GM19328 (cell line): ENCODE measurements around the gene CLDN1.
"Not testable (repeated sequence)": the region's sequence is repeated elsewhere in the genome, so short reads cannot be mapped to it uniquely, and the experiment has no call there.

Experiments
- ATAC-seq: cut with Tn5 transposase; IDR thresholded peaks from one replicate; pipeline ENCODE4 v1.9.1; 2021; ENCODE audit warnings: mild to moderate bottlenecking, moderate library complexity; ENCODE audit not compliant: unreplicated experiment

CLDN1 gene

DNA sequence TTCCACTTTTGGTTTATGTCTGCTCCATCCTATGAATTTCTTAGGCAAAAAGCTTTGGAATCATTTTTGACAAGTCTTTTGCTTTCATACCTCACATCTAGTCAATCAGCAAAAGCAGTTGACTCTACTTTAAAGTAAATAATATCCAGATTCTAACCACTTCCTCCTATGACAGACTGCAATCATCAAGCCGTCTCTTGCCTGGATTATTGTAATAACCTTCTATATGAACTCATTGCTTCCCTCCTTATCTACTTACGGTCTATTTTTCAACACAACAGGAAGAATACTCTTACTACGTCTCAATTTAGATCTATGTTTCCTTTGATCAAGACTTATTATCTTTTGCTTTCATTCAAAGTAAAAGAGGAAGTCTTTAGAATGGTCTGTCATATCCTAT is 20.7 kb downstream of the CLDN1 start:
- no peak for ATAC-seq

- ATAC-seq = no peak
These were observed 22.3 kb downstream of the CLDN1 start for GRCh38 chr3:190299969-190300368.

GRCh38 chr3:190294030-190294429 is 28.2 kb downstream of the CLDN1 start:
- ATAC-seq = no peak

- no peak for ATAC-seq
These were observed 28.6 kb downstream of the CLDN1 start for GRCh38 chr3:190293621-190294020.

- no peak for ATAC-seq
These were observed 30.2 kb downstream of the CLDN1 start for GRCh38 chr3:190291994-190292584.

DNA sequence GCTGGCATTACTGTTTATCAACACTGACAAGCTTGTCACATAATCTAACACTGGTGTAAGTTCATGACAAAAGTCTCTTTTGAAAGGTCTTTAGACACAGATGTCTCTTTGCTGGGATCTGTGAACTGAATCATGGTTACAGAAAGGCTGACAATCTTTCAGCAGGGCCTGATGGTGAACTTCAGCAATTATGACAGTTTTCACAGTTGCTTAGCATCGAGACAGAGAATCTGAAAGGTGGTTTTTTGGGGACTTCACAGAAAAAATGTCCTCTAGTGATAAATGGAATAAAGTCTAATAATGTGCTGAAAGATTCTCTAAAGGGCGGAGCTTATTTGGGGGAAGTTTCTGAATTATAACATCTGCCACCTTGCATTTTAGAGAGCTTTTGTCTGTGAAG is 32.3 kb downstream of the CLDN1 start:
- no peak for ATAC-seq

GRCh38 chr3:190288836-190289235 is 33.4 kb downstream of the CLDN1 start:
- no peak for ATAC-seq

GRCh38 chr3:190286014-190286413 is 36.2 kb downstream of the CLDN1 start:
- no peak for ATAC-seq

- no peak for ATAC-seq
These were observed 40.8 kb downstream of the CLDN1 start for GRCh38 chr3:190281308-190282051.

DNA sequence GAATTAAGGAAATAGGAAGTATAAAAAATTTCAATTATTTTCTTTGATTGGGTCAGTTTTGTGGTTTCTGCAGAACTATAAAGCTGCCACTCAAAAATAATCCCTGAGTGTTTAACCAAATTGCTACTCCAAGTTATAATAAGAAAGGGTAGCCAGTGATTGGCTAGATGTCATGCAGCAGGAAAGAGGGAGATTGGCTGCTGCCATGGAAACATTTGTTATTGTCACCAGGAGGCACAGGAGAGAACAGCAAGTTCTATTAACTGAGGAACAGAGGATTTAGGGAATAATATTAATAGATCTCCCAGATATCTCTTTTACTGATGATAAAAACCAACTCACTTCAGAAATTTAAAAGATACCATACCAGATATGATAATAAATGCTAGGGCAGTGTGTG is 42.6 kb downstream of the CLDN1 start:
- no peak for ATAC-seq

DNA sequence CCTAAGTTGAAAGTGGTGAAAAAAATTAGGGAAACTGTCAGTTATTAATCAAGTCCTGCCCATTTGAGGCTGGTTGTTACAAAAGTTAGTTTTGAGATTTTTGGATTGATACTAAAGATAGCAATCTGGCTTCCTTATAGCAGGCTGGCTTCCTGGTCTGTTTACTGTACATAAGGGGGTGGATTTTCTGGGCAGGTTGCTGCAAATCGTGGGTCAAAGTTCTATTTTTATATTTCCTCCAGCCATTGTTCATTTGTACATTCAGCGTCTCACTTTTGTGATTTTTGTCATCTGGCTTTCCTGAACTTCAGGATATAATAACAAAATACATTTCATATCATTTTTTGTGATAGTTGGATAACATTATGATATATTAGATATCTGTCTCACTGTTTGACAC is 49.5 kb downstream of the CLDN1 start:
- ATAC-seq = no peak

DNA sequence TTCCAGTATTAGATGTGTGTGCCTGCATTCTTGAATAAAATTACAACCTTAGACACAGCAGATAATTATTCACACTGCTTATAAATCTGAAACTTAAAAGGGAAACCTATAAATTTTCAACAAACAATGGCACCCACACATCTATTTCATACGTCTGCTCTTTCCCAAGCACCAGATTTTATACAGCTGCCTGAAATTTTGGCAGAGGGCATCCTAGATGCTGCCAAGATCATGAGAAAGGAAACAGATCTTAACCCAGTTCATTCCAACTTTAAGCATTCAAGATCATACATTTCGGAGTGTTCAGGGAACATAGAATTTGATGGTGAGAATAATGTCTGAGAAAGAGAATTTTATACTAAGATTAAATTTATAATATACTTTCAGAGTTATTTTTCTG is 53.1 kb downstream of the CLDN1 start:
- ATAC-seq = no peak

- not testable (repeated sequence) for ATAC-seq
These were observed 54.8 kb downstream of the CLDN1 start for GRCh38 chr3:190267464-190267863.

- ATAC-seq = no peak
These were observed 55.3 kb downstream of the CLDN1 start for GRCh38 chr3:190266913-190267290.

DNA sequence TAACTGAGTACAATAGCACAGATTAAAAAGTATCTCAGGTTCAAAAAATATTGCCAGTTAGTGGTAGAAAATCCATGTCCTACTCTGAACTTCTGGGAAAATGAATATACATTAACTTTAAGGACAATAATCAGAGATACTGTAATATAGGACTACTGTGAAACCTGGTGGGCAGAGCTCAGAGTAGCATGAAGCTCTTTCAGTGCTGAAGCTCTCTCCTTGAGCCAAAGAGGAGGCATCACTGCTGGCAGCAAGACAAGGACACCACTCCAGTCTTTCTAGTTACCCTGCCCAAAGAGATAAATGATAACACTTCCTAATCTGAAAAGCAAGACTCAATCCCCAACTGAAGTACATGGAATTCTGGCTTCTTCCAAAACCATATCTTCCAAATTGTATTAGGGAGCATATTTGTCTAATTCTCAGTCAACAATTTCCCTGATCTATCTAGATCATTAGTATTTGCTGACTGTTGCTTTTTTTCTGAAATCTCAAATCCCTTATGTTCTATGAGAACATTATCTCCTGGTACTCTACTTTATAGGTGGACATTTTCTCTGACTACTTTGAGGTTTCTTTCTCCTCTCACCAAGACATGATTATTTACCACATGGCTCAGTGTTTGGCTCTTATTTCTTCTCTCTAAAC is 55.9 kb downstream of the CLDN1 start:
- ATAC-seq = no peak

GRCh38 chr3:190265796-190266195 is 56.5 kb downstream of the CLDN1 start:
- ATAC-seq = no peak

GRCh38 chr3:190265126-190265525 is 57.1 kb downstream of the CLDN1 start:
- no peak for ATAC-seq

DNA sequence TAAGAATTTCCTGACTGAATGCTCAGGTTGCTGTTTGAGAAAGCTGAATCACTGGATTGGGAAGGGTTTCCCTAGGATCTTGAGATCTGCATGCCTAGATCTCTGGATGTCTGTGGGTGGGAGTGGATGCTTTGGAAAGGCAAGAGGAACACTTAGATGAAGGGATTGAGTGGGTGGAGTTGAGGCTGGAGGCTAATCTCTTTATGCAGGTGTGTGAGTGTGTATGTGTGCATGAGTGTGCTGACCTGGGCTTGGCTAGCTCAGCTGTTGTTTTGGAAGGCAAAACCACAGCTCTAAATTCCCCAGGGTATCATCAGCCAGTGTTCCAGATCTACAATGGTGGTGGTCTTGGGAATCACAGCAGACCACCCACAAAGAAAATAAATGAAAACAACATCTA is 60.5 kb downstream of the CLDN1 start:
- no peak for ATAC-seq

DNA sequence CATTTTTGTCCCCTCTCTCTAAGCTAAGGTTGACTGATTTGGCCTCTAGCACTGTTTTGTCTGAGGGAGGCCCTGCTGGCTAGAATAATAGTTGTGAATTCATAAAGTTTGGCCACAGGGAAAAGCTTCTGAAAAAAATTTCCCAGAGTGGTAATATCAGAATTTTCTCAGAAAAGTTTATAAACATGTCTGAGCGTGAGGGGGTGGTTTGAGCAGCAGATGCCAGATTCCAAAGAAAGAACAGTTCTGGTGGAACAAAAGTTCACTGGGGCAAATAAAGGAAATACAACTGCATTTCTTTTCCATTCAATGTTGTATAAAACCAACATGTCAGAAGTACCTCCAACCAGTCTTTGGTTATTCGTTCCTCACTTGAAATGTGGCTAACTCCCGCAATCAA is 61.2 kb downstream of the CLDN1 start:
- no peak for ATAC-seq

GRCh38 chr3:190260301-190260700 is 61.9 kb downstream of the CLDN1 start:
- ATAC-seq = no peak

GRCh38 chr3:190258634-190259033 is 63.6 kb downstream of the CLDN1 start:
- ATAC-seq = no peak
